NOMO-1 (cell line): Measurements from ENCODE around the gene CDC14B.

Experiments used
- DNase-seq, 2 experiments: peaks; one replicate each; lab custom pipeline; 2025; ENCODE audit not compliant: unreplicated experiment in 2 of 2; lab: John Stamatoyannopoulos, UW

Gene CDC14B

DNA sequence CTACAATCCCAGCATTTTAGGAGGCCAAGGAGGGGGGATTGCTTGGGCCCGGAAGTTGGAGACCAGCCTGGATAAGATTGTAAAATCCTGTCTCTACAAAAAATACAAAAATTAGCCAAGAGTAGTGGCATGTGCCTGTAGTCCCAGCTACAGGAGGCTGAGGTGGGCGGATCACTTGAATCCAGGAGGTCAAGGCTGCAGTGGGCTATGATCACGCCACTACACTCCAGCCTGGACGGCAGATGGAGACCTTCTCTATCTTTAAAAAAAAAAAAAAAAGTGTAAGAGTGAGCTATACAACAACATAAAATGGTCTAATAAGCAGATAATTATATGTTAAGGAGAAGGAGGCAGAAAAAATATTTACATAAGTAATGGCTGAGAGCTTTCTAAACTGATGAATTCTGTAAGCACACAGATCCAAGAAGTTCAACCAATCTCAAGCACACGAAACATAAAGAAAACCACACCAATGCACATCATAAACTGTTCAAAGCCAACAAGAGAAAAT lies 23.0 kb downstream of the CDC14B start:
- DNase-seq, result no peak

DNA sequence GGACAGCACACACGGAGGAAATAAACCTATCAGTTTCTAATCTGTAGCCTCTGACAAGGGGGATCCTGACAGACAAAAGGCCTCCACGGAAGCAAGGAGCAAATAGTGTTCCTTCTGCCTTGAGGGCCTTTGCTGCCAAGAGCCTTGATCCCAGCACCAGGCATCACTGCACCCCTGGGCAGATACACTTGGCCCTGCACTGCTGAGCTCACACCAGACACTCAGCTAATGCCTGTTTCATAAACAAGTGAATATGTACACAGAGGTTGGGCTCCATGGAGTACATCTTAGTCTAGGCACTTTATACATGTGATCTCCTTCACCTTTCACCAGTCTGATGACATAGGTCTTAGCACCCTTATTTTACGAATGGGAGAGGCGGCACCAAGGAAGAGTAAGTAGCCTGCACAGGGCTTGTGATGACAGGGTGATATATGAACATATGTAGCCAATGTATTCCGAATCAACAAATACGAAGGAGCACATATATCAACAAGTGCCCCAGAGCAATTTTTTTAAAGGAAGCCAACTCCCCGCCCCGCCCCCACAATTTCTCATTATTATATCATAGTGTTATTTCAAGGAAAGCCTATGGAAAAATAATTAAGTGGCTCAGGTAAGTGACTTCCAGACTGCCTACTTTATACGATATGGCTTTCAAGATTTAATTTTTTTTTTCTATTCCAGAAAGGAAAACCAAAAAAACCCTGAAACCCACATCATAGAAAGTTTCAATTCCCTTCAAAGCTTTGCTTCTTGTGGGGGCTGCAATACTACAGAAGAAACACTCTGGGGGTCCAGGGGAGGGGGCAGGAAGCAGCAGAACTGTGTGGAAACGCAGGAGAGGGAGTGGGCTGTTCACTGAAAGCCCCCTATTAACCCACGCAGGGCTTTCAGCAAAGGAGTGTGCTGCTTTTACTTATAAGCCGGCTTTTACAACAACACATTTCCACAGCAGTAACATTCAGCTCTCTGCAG lies 32.0 kb downstream of the CDC14B start:
- no peak for DNase-seq

DNA sequence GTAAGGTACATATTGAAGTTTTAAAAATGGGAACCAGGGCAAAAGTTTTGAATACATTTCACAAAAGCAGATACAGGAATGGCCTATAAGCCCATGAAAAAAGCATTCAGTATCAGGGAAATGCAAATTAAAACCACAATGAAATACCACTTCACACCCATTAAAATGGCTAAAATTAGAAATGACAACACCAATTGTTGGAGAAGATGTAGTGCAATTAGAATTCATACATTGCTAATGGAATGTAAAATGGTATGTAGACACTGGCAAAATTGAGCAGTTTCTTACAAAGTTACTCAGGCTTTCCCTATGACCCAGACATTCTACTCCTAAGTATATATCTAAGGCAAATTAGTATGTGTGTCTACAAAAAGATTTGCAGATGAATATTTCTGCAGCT lies 34.2 kb downstream of the CDC14B start:
- DNase-seq, result no peak

DNA sequence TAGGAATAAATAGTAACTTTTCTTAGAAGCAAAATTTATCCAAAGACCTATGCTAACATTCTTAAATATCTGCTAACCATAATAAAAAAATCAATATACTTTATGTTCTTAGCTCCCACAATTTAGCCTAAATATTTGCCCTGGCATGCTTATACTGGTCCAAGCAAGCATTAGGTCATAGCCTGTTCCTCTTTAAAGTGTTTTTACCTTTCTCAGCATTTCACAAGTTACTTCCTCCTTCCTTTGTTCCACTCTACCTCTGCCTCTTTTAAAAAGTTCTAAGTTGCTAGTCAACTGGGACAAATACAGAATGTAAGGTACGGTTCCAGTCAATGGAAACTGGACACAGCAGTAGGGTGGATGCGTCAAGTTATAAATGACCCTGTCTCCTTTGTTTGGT lies 37.4 kb downstream of the CDC14B start:
- peak; percentile 3 to 54 for DNase-seq

DNA sequence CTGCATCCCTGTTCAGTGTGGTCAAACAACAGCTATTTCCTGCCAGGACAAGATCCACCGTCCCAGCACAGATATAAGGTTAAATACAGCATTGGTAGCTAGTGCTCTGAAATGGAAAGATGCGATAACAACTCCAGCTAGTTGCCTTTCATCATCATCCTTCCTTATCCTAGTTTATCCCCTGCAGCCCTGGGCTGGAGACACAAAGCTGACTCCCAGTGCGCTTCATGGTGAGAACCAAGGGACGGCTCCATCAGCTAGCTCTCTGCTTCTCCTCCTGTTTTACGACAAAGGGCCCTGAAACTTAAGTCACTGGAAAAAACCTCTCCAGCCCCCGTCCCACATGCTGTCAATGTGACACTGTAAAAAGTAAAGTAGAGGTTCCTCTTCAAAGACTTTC lies 37.9 kb downstream of the CDC14B start:
- peak in 1 of 2 experiments; percentile 4 for DNase-seq

DNA sequence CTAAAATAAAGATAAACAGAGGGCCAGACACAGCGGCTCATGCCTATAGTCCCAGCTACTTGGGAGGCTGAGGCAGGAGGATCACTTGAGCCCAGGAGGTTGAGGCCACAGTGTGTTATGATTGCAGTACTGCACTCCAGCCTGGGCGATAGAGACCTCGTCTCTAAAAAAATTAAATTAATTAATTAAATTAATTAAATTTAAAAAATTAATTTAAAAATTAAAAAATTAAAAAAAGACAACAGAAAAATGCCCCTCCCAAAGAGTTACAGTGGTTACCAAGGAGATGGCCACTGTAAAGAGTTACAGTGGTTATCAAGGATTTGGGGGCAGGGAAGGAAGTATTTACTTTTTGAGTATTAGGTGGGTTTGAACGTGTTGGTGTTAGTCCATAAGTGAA lies 38.3 kb downstream of the CDC14B start:
- DNase-seq, result no peak

DNA sequence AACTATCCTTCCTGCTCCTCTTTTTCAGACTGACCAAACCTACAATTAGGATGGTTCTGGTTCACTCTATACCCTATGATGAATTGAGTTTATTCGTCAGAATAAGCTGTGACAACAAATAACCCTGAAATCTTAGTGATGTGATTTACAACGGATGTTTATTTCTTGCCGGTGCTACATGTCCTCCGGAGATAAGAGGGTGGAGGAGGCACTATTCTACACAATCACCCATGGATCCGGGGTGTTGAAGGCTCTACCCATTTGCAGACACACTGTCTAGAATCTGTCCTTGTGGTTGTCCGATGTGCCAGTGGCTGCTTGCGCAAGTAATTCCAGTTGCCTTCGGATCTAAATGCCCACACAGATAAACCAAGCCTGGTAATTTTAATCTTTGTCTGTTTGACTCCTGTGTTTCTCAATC lies 44.7 kb downstream of the CDC14B start:
- DNase-seq, result peak; percentile 19 to 38

DNA sequence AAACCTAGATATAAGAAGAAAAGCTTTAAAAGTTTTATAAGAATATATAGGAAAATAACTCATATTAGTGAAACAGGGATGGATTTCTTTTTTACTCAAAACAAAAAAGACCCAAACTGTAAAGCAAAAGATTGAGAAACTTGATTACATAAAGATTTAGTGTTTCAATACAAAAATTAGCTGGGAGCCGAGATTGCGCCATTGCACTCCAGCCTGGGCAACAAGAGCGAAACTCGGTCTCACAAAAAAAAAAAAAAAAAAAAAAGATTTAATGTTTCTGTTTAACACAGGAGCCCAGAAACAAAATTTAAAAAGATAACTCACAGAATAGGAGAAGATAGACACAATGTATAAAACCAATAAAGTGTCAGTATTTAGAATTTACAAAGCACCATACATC lies 45.2 kb downstream of the CDC14B start:
- DNase-seq, result peak in 1 of 2 experiments; percentile 37

DNA sequence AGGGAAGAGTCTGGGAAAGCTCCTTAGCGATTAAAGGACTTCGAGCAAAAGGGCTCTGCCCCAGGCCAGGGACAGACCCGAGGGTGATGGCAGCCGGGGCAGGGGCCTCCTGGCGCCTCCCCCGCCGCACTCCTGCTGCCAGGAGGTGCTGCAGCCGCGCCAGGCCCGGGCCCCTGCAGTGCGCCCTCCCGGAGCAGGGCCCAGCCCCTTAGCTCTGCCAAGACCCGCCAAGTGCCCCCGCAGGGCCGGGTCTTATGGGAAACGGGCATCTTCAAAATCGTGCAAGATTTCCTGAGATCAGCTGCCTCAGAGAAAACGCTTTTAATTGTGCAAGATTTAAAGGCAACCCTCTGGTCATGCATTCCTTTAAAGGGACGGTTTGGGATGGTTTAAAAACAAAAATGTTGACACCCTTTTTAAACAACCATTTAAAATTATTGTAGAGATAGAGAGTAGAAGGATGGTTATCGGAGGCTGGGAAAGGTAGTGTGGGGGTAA lies 52.4 kb downstream of the CDC14B start:
- no peak for DNase-seq

DNA sequence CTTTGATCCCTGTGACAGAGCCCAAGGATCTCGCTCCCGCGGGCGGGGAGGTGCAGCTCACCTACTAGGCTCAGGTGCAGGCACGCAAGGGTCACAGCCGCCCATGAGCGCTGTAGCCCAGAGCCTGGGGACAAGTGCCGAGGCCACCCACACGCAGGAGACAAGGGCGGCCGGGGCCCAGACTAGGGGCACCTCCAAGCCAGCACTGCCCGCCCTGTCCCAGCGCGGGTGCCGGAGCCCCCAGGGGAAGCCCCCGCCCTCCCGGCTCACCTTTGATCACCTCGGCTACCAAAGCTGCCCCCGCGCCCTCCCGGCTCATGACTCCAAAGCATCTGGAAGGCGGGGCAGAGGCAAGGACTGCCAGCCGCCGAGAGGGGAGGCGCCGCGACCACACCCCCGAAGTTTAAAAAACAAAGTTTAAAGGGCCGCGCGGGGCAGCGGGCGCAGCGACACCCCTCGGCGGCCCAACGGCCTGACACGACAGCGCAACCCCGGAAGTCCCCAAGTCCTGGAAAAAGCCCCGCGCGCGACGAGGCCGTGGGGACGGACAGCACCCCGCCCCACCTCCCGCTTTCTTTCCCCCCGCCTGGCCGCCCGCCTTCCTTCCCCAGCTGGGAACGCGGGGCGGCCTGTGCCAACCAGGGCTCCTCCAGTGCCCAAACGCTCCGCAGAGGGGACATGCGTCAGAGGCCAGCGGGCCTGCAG lies 53.0 kb downstream of the CDC14B start:
- DNase-seq, result peak; percentile 77 to 89

DNA sequence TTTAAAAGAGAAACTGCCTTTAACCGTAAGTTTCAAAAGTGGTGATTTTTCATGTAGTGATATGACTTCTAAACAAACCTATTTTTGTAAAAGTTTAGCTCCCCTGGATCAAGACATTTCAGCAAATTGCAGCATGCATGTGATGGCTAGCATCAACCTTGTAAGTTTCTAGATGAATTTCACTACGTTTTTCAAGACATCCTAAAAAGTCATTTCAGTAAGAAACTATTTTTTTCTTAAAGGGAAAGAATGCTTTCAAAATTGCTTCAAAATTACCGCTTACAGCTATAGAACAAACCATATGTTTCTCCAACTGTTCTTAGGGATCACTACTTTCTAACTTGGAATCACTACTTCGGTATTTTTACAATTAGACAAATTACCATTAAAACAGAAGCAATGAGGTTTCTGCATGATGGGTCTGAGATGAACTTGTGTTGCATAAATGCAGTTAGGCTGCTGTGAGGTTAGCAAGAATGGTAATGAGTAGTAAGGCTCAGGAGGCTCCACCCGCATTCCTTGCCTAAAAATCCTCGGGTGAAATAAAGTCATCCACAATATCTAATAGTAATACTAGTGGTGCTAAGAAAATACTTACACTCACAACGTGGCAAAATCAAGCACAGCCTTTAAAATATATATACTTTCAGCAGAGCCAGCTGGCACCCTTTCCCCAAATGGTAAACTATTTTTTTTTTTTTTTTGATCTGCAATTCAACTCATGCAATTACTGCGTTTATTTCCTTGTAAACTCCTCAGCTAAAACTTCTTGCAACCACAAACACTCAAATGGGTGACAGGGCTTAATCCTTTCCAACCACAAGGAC lies 53.8 kb downstream of the CDC14B start:
- peak in 1 of 2 experiments; percentile 14 for DNase-seq

DNA sequence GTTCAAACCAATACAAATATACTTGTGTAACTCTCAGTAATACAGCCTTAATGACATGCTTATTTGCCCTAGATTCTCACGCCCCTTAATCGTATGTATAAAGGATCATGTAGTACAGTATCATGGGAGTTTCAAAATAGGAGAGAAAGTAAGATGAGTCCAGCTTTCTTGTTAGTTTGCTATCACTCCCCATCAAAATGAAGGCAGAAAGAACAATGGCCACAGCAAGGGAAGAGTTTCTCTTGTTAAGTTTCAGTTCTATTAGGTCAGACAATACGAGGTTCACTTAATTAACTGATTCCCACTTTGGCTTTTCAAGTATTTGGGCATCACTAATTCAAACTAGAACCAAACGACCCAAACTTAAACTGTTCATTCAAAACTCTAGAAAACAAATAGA lies 55.4 kb downstream of the CDC14B start:
- no peak for DNase-seq

DNA sequence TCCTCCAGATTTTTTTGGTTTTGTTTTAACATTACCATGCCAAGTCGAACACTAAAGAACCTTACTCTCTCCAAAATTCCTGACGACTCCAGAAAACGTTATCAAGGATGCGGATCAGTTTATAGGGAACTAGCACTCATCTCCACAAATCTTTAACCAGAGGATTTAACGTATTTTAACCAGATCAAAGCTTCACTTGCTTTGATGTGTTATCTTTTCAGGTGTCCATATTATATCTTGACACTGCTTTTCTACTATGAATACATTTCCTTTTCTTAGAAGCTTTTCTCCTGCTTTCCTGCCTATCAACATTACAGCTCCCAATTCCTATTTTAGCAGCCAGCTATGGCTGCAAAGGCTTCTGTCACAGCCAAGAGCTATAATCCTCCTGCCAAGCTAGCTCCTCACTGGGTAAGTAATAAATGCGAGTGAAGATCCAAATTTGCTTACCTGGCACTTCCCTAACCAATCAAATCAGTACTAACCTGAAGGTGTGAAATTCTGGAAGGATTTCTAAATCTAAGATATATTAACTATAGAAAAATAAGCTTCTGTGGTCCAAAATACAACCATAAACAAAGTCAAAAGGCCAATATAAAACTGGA lies 60.2 kb downstream of the CDC14B start:
- no peak for DNase-seq

DNA sequence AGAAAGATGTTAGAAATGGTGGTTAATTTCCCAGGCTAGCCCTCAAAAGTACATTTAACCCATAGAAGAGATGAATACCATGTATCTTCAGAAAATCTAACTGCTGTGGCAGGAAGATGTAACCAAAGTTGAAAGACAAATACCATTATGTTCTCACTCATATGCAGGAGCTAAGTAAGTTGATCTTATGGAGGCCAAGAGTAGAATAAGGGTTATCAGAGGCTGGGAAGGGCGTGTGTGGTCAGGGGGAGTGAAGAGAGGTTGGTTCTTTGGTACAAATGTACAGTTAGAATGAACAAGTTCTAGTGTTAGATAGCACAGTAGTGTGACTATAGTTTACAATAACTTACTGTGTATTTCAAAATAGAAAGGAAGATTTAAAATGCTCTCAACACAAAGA lies 61.7 kb downstream of the CDC14B start:
- DNase-seq, result no peak

DNA sequence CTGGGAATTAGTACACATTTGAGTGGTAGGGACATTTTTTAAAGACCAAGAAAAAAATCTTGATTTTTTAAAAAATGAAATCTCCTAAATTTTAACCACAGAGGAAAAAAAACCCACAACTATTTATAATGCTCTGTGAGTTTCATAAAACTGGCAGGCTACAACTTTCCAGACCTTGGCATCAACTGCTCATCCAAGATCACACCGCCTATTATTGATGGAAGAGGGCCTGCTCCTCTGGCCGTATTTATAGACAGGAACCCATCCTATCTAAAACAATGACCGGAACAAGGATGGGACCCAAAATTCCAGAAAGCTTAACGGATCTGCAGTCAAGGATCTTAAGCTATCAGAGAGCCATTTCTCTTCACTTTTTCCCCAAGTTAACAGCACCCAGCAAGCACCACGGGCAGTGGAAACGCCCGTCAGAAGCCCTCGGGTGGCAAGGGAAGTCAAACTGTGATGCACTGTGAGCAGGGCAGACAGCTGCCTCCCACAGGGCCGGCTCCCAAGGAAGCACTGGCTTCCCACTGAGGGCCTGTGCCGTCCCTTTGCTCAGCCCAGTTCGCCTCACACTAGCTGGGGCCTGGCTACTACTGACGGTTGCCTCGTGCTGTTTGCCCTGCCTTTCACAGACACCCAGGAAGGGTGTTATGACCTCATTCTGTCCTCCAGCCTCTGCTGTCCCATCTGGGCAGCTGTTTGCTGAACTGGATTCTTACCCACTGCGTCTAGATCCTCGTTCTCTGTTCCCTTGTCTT lies 62.8 kb downstream of the CDC14B start:
- no peak for DNase-seq

DNA sequence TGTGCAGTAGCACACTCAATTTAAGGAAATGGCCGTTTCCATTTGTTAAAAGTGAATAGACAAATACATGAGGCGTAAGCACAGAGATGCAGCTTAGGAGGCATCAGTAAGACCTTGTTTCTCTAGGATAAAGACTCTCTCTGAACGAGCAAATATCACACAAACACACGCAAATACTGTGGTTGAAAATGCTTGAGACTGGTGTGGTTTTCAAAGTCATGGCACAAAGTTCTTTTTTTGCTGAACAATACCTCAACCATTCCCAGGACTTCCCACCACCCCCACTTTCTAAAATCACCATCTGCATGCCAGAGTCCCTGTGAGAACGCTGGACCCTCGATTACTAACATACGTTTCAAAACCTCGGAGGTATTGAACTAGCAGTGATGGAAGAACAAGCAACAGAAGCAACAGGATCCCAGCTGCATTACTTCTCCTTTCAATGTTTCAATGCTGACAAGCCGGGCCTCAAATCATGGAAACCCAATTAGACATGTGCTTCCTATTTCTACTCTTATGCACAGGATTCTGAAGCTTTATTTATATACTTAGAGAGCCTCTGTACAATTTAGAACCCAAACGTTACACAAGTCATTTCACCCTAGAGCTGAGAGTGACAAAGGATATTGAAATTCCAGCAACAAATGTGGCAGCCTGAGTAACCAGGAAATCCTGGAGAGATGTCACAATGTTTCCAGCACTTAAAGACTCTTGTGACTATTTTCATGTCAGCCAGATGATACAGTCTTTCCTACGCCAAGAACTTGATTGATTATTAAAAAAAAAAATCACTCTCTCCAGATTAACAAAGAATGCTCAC lies 63.9 kb downstream of the CDC14B start:
- DNase-seq, result peak; percentile 29 to 74

DNA sequence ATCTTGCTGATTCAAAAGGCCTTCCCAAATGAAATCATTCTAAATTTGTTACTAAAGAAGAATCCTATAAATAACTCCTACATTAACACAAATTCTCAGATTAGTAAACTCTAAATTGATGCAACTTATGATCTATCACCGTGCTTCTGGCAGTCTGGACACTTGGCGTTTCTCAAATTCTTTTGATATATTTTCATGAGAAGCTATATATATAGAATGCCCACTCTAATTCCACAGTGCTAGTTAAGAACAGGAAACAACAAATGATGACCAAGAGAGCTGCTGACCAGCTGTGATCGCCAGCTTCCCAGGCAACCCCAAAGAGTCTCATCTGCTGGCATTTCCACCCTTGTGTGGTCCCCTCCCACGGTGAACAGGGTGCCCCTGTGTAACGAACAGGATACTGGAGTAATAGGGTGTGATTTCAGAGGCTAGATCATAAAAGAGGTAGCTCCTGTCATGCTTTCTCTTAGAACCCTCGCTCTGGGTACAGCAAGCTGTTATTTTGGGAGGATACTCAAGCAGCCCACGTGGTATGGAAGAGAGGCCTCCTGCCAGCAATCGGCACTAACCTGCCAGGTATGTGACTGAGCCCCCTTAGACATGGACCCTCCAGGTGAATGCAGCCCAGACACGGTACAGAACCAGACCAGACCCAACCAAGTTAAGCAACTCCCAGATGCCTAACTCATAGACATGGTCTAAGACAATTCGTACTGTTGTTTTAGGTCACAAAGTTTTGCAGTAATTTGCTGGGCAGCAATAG lies 64.7 kb downstream of the CDC14B start:
- DNase-seq, result no peak

DNA sequence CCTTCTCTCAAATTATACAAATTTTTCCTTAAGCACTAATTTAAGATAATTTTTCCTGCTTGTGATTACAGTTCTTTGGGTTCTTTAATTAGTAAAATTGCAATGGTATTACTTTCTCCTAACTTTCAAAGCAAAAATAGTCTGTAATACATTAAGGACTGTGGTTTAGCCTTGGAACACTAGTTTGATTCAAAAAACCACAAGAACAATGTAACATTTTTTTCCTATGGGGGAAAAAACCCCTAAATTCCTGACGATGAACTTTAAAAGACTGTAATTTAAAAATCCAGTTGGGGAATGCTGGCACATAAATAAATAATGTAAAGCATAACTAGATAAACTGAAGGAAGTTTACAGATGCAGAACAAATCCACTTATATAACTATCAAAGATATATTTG lies 65.3 kb downstream of the CDC14B start:
- no peak for DNase-seq
